Aorta (tissue), 5 donors: ENCODE data around the gene DTX2. TPM values are rescaled to one million over a fixed set of nuclear protein-coding genes. Genes with fewer than 3 reads are reported as not detected.
"Not testable (repeated sequence)": the region's sequence is repeated elsewhere in the genome, so short reads cannot be mapped to it uniquely, and the experiment has no call there.

Experiments used
- ATAC-seq: fragments of 200-7000 bp; cut with Tn5 transposase; one replicate; pipeline ENCODE4 v1.9.1; 2022; ENCODE audit warnings: moderate library complexity; ENCODE audit not compliant: low FRiP score
- DNase-seq, 2 donors: peaks; one replicate each; pipeline ENCODE4 v3.0.0-alpha.2; 2020
- H3K27ac ChIP-seq, 2 donors: one replicate each; pipeline ENCODE4 v1.5.1; 2013; ENCODE audit warnings: low read length in 2 of 2, mild to moderate bottlenecking in 2 of 2, moderate library complexity in 2 of 2, control low read depth in 1 of 2, inconsistent platforms in 1 of 2, low read depth in 1 of 2
- H3K27me3 ChIP-seq, 2 donors: one replicate each; pipeline ENCODE4 v1.6.1; 2013; ENCODE audit warnings: control low read depth in 1 of 2, low read length in 1 of 2, mild to moderate bottlenecking in 1 of 2, moderate library complexity in 1 of 2; ENCODE audit not compliant: insufficient read depth in 2 of 2, control insufficient read depth in 1 of 2
- H3K36me3 ChIP-seq, 2 donors: one replicate each; pipeline ENCODE4 v1.6.1; 2013; ENCODE audit warnings: control low read depth in 1 of 2, low read length in 1 of 2, mild to moderate bottlenecking in 1 of 2; ENCODE audit not compliant: insufficient read depth in 2 of 2, control insufficient read depth in 1 of 2
- H3K4me1 ChIP-seq, 2 donors: one replicate each; pipeline ENCODE4 v1.6.1; 2013; ENCODE audit warnings: low read length in 2 of 2, control low read depth in 1 of 2, mild to moderate bottlenecking in 1 of 2, moderate library complexity in 1 of 2; ENCODE audit not compliant: insufficient read depth in 2 of 2, control insufficient read depth in 1 of 2
- H3K4me3 ChIP-seq, 2 donors: one replicate each; pipeline ENCODE4 v1.5.1; 2013; ENCODE audit warnings: low read length in 2 of 2, control low read depth in 1 of 2, mild to moderate bottlenecking in 1 of 2
- H3K9me3 ChIP-seq: one replicate; pipeline ENCODE4 v1.6.1; 2013; ENCODE audit warnings: mild to moderate bottlenecking, low read length; ENCODE audit not compliant: control insufficient read depth
- WGBS, 2 donors: extraction: QIAGEN DNeasy Blood & Tissue Kit; methylation state at CpG; one replicate each; pipeline ENCODE4 v1.1.7; 2013; 5-methylcytosine and 5-hydroxymethylcytosine counted together
- intact Hi-C, 2 donors: fragments of 100-400 bp; cut with DNase I; formaldehyde crosslinking; loops; one replicate each; pipeline versions ENCODE4 v1.14.2 to v1.15.0; 2022
- long read RNA-seq, 2 donors: library from polyadenylated mRNA; unstranded; transcript quantifications; one replicate each; pipeline ENCODE4 v2.0.0, GENCODE V29; 2020 to 2021
- polyA plus RNA-seq, 2 donors: library from polyadenylated mRNA; stranded (reverse); fragments of 200-250 nt; gene quantifications; one replicate each; pipeline ENCODE4 v1.2.3, GENCODE V29; 2013
- total RNA-seq, 2 donors: library from RNA; stranded (reverse); fragmentation: NEBNext Ultra II Directional; extraction: Animal tissue kit (Norgen Biotek cat#: 25700); gene quantifications; one replicate each; pipeline ENCODE4 v1.2.1, GENCODE V29; 2021
- donor health status: healthy with polysubstance abuse.
- donor health status: Bipolar disorder and iron deficiency.
- donor health status: DM: no; HTN: no; CAD: no.
- donor health status: DM: no; HTN: no; CAD: no.
- donor health status: DM: yes; HTN: yes; CAD: no.

Gene DTX2
- total RNA-seq (10 to 100 TPM; 23.7 to 40.9 TPM), polyA plus RNA-seq (10 to 100 TPM; 10.4 to 14.4 TPM)
- long read RNA-seq, donor 1, partial matches to known transcripts: 29 of 41 reads
- long read RNA-seq, donor 1, other reads (novel, unspliced or antisense): 5 of 41 reads
- long read RNA-seq, donor 2, partial matches to known transcripts: 8 of 14 reads
- long read RNA-seq, donor 2, other reads (novel, unspliced or antisense): 3 of 14 reads

DNA sequence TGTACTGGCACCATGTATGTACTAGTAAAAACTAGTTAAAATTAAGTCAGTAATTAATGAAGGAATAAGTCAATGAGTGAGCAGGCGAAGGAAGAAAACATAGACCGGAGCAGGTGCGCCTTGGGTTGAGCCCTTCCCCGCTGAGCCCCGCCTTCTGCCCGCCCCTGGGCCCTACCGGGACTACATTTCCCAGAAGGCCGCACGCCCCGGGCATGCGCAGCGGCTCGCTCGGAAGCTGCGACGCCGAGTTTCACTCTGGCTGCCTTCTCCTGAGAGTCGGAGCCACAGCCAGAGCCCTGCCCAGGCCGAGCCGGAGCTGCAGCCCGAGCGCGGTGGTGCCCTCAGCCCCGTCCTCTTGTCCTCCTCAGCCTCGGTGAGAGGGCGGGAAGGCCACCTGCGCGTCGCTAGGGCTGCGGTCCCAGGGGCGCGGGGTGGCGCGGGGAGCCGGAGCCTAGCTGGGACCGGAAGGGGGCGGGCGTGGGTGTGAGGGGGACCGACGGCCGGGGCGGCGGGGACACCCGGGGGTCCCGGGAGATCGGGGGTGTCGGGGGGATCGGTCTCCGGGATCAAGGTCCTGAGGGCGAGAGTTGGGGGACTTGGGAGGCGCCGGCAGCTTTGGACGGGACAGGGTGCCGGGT, at the start of gene DTX2:
Gene DTX2, plus strand, starts transcription at position 246 of the 638 bp plus-strand sequence. CDS start 18,801 bp downstream, outside the sequence.
- intact Hi-C loops, H3K27me3 ChIP-seq, H3K36me3 ChIP-seq, H3K9me3 ChIP-seq, H3K4me1 ChIP-seq, H3K27ac ChIP-seq: not testable (repeated sequence)
- peak; percentile 96 for ATAC-seq
- peak within 1 kb of the TSS in 1 of 2 donors; percentile 40 for H3K4me3 ChIP-seq
- WGBS, 2 donors: 1% methylated on average over 21 of the region's 54 CpGs; no CpG with 5 or more reads in 1 of the 2 donors
- DNase-seq: peak in 1 of 2 donors; percentile 82

DNA sequence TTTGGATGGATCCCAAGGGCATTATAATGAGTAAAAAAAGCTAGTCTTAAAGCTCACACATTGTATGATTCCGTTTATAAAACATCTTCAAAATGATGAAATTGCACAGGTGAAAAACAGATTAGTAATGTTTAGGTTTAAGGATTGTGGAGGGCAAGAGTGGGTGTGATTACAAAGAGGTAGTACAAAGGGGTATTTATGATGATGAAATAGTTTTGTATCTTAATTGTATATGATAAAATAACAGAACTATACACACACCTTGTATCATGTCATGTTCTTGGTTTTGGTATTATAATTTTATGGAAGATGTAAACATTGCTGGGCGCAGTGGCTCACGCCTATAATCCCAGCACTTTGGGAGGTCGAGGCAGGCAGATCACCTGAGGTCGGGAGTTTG, 49.3 kb upstream of the DTX2 start:
- H3K36me3 ChIP-seq: no peaks in the 10 kb centered on the region
- H3K4me1 ChIP-seq: no peaks in the 10 kb centered on the region
- no peaks in the 10 kb centered on the region for H3K9me3 ChIP-seq
- H3K4me3 ChIP-seq: no peak overlapping the region
- ATAC-seq: no peak
- no peak for DNase-seq
- 79 to 81% methylated on average over 5 of the region's 5 CpGs for whole genome bisulfite sequencing, 2 donors
- no peaks in the 10 kb centered on the region for H3K27me3 ChIP-seq
- intact Hi-C loops: no loop called here
- H3K27ac ChIP-seq: no peak overlapping the region

DNA sequence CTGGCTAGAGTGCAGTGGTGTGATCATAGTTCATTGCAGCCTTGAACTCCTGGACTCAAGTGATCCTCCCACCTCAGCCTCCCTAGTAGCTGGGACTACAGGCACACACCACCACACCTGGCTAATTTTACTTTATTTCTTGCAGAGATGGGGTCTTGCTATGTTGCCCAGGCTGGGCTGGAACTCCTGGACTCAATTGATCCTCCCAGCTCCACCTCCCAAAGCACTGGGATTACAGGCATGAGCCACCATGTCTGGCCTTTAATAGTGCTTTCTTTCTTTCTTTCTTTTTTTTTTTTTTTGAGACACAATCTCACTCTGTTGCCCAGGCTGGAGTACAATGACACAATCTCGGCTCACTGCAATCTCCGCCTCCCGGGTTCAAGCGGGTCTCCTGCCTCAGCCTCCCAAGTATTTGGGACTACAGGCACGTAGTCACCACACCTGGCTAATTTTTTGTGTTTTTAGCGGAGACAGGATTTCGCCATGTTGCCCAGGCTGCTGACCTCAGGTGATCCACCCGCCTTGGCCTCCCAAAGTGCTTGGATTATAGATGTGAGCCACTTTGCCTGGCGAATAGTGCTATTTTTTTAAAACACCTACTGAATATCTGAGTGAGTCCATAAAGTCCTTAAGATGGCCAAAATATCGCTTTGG, 43.7 kb upstream of the DTX2 start:
- intact Hi-C loops, H3K4me1 ChIP-seq, H3K36me3 ChIP-seq, H3K27me3 ChIP-seq, H3K9me3 ChIP-seq, H3K27ac ChIP-seq, ATAC-seq, H3K4me3 ChIP-seq: not testable (repeated sequence)
- WGBS, 2 donors: 86 to 91% methylated on average over 10 of the region's 10 CpGs
- peak in 1 of 2 donors; percentile 24 for DNase-seq

DNA sequence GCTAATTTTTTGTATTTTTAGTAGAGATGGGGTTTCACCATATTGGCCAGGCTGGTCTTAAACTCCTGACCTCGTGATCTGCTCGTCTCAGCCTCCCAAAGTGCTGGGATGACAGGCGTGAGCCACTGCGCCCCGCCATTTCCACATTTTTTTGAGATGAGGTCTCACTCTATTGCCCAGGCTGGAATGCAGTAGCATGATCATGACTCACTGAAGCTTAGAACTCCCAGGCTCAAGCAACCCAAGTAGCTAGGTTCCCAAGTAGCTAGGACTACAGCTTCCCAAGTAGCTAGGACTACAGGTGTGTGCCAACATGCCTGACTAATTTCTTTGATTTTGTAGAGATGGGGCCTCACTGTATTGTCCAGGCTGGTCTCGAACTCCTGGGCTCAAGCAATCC, 40.4 kb upstream of the DTX2 start:
- H3K4me3 ChIP-seq, intact Hi-C loops, H3K36me3 ChIP-seq, H3K27me3 ChIP-seq, ATAC-seq, H3K27ac ChIP-seq, H3K4me1 ChIP-seq, H3K9me3 ChIP-seq: not testable (repeated sequence)
- WGBS, 2 donors: 66 to 67% methylated on average over 6 of the region's 6 CpGs
- DNase-seq: peak in 1 of 2 donors; percentile 49

DNA sequence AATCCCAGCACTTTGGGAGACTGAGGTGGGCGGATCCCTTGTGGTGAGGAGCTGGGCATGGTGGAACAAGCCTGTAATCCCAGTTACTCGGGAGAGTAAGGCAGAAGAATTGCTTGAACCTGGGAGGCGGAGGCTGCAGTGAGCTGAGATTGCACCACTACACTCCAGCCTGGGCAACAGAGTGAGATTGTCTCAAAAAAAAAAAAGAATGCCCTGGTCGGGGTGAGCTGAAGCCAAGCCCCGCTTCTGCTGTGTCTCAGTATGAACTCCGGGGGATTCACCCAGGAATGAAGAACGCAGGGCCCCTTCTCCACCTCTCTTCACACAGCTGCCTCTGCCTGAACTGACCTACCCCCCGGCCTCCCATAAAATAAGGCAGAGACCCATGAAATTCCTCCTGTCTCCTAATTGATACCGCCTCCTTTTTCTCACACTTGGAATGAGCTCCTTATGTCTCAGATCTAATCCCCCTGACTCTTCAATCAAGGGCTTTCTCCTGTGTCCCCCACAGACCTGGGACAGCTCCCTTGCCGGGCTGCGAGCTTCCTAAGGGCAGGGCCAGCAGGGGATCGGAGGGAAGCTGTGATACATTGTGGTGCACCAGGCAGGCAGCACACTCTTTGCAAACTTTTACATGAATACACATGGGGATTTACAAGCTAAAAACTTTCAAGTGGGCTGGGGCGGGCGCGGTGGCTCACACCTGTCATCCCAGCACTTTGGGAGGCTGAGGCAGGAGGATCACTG, 37.7 kb upstream of the DTX2 start:
- peak in 1 of 2 donors; percentile 36 for DNase-seq
- ATAC-seq: no peak
- 46 to 56% methylated on average over 15 of the region's 15 CpGs for WGBS, 2 donors

DNA sequence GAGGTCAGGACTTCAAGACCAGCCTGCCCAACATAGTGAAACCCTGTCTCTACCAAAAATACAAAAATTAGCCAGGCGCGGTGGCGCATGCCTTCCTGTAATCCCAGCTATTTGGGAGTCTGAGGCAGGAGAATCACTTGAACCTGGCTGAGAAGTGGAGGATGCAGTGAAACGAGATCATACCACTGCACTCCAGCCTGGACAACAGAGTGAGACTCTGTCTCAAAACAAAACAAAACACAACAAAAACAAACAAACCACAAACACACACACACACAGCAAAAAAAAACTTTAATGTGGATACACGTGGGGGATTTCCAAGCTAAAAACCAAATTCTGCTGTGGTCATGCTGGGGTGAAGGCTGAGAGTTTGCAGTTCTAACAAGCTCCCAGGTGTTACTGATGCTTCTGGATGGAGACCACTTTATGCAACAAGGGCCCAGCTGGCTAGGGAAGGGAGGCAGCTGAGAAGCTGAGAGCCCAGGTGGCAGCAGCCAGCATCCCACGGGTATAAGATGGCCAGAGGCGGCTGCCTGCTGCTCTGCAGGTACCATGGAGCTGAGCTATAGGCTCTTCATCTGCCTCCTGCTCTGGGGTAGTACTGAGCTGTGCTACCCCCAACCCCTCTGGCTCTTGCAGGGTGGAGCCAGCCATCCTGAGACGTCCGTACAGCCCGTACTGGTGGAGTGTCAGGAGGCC, 36.9 kb upstream of the DTX2 start, which contains the start of gene ZP3:
Gene ZP3, plus strand, starts transcription at position 538 of the 699 bp plus-strand sequence. Its CDS starts 15 bp downstream, at position 553.
- 88 to 92% methylated on average over 10 of the region's 10 CpGs for WGBS, 2 donors
- no peaks in the 10 kb centered on the region for H3K27me3 ChIP-seq
- intact Hi-C loops: no loop called here

More for the DNA sequence above, 37.7 kb upstream of the DTX2 start:
- H3K27me3 ChIP-seq: no peaks in the 10 kb centered on the region
- no peaks in the 10 kb centered on the region for H3K36me3 ChIP-seq
- no peaks in the 10 kb centered on the region for H3K9me3 ChIP-seq
- no peak overlapping the region for H3K4me3 ChIP-seq
- no peak overlapping the region for H3K27ac ChIP-seq
- no peaks in the 10 kb centered on the region for H3K4me1 ChIP-seq
- intact Hi-C loops: no loop called here

DNA sequence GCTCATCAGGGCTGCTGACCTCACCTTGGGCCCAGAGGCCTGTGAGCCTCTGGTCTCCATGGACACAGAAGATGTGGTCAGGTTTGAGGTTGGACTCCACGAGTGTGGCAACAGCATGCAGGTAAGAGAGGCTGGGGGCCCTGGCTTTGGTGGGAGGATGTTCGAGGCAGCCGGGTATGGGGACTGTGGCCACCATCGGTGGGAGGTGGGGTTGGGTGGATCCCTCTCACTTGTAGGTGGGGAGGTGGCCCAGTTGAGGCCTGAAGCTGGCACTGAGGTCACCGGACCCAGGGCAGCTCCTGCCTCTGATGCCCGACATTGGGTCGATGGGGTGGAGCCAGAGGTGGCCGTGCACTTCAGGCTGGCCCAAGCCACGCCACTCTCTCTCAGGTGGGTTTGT, 36.4 kb upstream of the DTX2 start:
- H3K27me3 ChIP-seq: no peaks in the 10 kb centered on the region
- H3K4me1 ChIP-seq: no peaks in the 10 kb centered on the region
- H3K27ac ChIP-seq: no peak overlapping the region
- 93 to 95% methylated on average over 9 of the region's 9 CpGs for WGBS, 2 donors
- intact Hi-C loops: no loop called here
- peak in 1 of 2 donors; percentile 35 for DNase-seq
- no peaks in the 10 kb centered on the region for H3K9me3 ChIP-seq
- no peak overlapping the region for H3K4me3 ChIP-seq
- ATAC-seq: no peak
- no peaks in the 10 kb centered on the region for H3K36me3 ChIP-seq

More for the DNA sequence above, 36.9 kb upstream of the DTX2 start, which contains the start of gene ZP3:
- ATAC-seq (no peak), DNase-seq (peak in 1 of 2 donors; percentile 21)
- no peaks in the 10 kb centered on the region for H3K36me3 ChIP-seq
- no peak within 1 kb of the TSS for H3K4me3 ChIP-seq
- H3K4me1 ChIP-seq: no peaks in the 10 kb centered on the region
- H3K27ac ChIP-seq: no peak within 1 kb of the TSS
- no peaks in the 10 kb centered on the region for H3K9me3 ChIP-seq

DNA sequence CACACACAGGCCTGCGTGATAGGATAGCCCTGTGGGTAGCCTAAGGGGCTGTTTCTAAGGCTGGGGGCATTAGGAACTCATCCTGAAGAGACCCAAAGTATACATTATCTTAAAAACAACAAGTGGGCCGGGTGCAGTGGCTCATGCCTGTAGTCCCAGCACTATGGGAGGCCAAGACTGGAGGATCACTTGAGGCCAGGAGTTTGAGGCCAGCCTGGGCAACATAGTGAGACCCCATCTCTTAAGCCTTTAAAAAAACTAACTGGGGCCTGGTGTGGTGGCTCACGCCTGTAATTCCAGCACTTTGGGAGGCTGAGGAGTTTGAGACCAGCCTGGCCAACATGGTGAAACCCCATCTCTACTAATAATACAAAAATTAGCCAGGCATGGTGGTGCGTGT, 36.0 kb upstream of the DTX2 start:
- H3K36me3 ChIP-seq, intact Hi-C loops, H3K27ac ChIP-seq, H3K4me3 ChIP-seq, ATAC-seq, H3K27me3 ChIP-seq, H3K4me1 ChIP-seq, H3K9me3 ChIP-seq: not testable (repeated sequence)
- DNase-seq: peak in 1 of 2 donors; percentile 12
- 89 to 96% methylated on average over 4 of the region's 4 CpGs for WGBS, 2 donors
